GM10266 (cell line): Measurements from ENCODE around the gene RNF10.
"Not testable (repeated sequence)": the region's sequence is repeated elsewhere in the genome, so short reads cannot be mapped to it uniquely, and the experiment has no call there.

Experiments used
- DNase-seq: peaks from one replicate; pipeline ENCODE4 v3.0.0; 2012; ENCODE audit errors: extremely low spot score
- CTCF ChIP-seq: IDR thresholded peaks from 2 replicates; pipeline ENCODE4 v1.5.1; 2012; ENCODE audit warnings: mild to moderate bottlenecking, low read depth; ENCODE audit not compliant: control insufficient read depth, insufficient read depth; ENCODE audit errors: missing control alignments

The RNF10 gene

GRCh38 chr12:120534203-120534702, at the start of gene RNF10:
Gene RNF10 (plus strand): TSS chr12:120534356. CDS start chr12:120534812, 456 bp downstream.
- no peak for TF ChIP-seq CTCF
- peak; percentile 93 for DNase-seq

GRCh38 chr12:120485961-120486881, 47.9 kb upstream of the RNF10 start:
- DNase-seq: no peak
- no peak for TF ChIP-seq CTCF

- not testable (repeated sequence) for DNase-seq
Measured at GRCh38 chr12:120487552-120487951, 46.6 kb upstream of the RNF10 start.

- TF ChIP-seq CTCF: no peak
- no peak for DNase-seq
Measured at GRCh38 chr12:120488057-120488640, 46.0 kb upstream of the RNF10 start.

GRCh38 chr12:120489018-120489417, 45.1 kb upstream of the RNF10 start:
- DNase-seq: no peak
- no peak for TF ChIP-seq CTCF

GRCh38 chr12:120490325-120490724, 43.8 kb upstream of the RNF10 start:
- TF ChIP-seq CTCF: no peak
- DNase-seq: no peak

- no peak for TF ChIP-seq CTCF
- DNase-seq: no peak
Measured at GRCh38 chr12:120490833-120491512, 43.2 kb upstream of the RNF10 start.
